H9 (cell line): ENCODE measurements around the gene MAPKAP1. TPM values are rescaled to one million over a fixed set of nuclear protein-coding genes. Genes with fewer than 3 reads are reported as not detected.

Experiments used
- DNase-seq: peaks from one replicate; pipeline ENCODE4 v3.0.0-alpha.2; 2017
- H2AFZ ChIP-seq: one replicate; pipeline ENCODE4 v1.6.1; 2013; ENCODE audit warnings: mild to moderate bottlenecking, low read length, control low read depth, moderate library complexity
- H2AK5ac ChIP-seq: 2 replicates; pipeline ENCODE4 v1.6.1; 2013; ENCODE audit warnings: low read length, control low read depth, mixed read lengths; ENCODE audit not compliant: insufficient read length
- H2BK120ac ChIP-seq: one replicate; pipeline ENCODE4 v1.6.1; 2013; ENCODE audit warnings: low read depth, mild to moderate bottlenecking, low read length, control low read depth, inconsistent platforms; ENCODE audit not compliant: poor library complexity, severe bottlenecking
- H2BK12ac ChIP-seq: 2 replicates; pipeline ENCODE4 v1.6.1; 2013; ENCODE audit warnings: low read length, control low read depth, mixed read lengths, low read depth; ENCODE audit not compliant: insufficient read length
- H2BK15ac ChIP-seq: 2 replicates; pipeline ENCODE4 v1.6.1; 2013; ENCODE audit warnings: low read depth, low read length, control low read depth
- H2BK20ac ChIP-seq: one replicate; pipeline ENCODE4 v1.6.1; 2013; ENCODE audit warnings: low read depth, mild to moderate bottlenecking, low read length, control low read depth, inconsistent platforms; ENCODE audit not compliant: poor library complexity, severe bottlenecking
- H2BK5ac ChIP-seq: 2 replicates; pipeline ENCODE4 v1.6.1; 2013; ENCODE audit warnings: low read length, control low read depth, mixed read lengths; ENCODE audit not compliant: insufficient read length
- H3K14ac ChIP-seq: 2 replicates; pipeline ENCODE4 v1.6.1; 2013; ENCODE audit warnings: low read length, control low read depth; ENCODE audit not compliant: insufficient read depth
- H3K18ac ChIP-seq: 2 replicates; pipeline ENCODE4 v1.6.1; 2013; ENCODE audit warnings: low read depth, mild to moderate bottlenecking, mixed read lengths, low read length, control low read depth; ENCODE audit not compliant: insufficient read length
- H3K23ac ChIP-seq: 2 replicates; pipeline ENCODE4 v1.6.1; 2013; ENCODE audit warnings: low read length, control low read depth, mixed read lengths, low read depth; ENCODE audit not compliant: insufficient read length
- H3K23me2 ChIP-seq: 2 replicates; pipeline ENCODE4 v1.6.1; 2013; ENCODE audit warnings: low read depth, mild to moderate bottlenecking, mixed read lengths, low read length, control low read depth; ENCODE audit not compliant: insufficient read length, poor library complexity, severe bottlenecking
- H3K27ac ChIP-seq: 2 replicates; pipeline ENCODE4 v1.5.1; 2013; ENCODE audit warnings: low read length, control low read depth, mixed read lengths, low read depth; ENCODE audit not compliant: insufficient read length
- H3K27me3 ChIP-seq: 2 replicates; pipeline ENCODE4 v1.6.1; 2013; ENCODE audit warnings: low read length, control low read depth, inconsistent platforms; ENCODE audit not compliant: insufficient read depth
- H3K4ac ChIP-seq: 2 replicates; pipeline ENCODE4 v1.6.1; 2013; ENCODE audit warnings: low read depth, mild to moderate bottlenecking, control low read depth, inconsistent platforms, low read length, moderate library complexity
- H3K4me1 ChIP-seq: 2 replicates; pipeline ENCODE4 v1.6.1; 2013; ENCODE audit warnings: low read length, control low read depth, inconsistent platforms; ENCODE audit not compliant: insufficient read depth
- H3K4me2 ChIP-seq: 2 replicates; pipeline ENCODE4 v1.6.1; 2013; ENCODE audit warnings: low read length, control low read depth, mixed read lengths; ENCODE audit not compliant: insufficient read length, insufficient read depth
- H3K56ac ChIP-seq: 2 replicates; pipeline ENCODE4 v1.6.1; 2013; ENCODE audit warnings: low read depth, mild to moderate bottlenecking, mixed read lengths, low read length, control low read depth; ENCODE audit not compliant: insufficient read length
- H3K79me1 ChIP-seq: 2 replicates; pipeline ENCODE4 v1.6.1; 2013; ENCODE audit warnings: low read depth, mild to moderate bottlenecking, moderate library complexity, low read length, control low read depth, inconsistent platforms; ENCODE audit not compliant: insufficient read depth, poor library complexity, severe bottlenecking
- H3K79me2 ChIP-seq: 2 replicates; pipeline ENCODE4 v1.6.1; 2013; ENCODE audit warnings: low read length, control low read depth, inconsistent platforms; ENCODE audit not compliant: insufficient read depth
- H3K9ac ChIP-seq: 2 replicates; pipeline ENCODE4 v1.6.1; 2013; ENCODE audit warnings: low read length, control low read depth, mixed read lengths; ENCODE audit not compliant: insufficient read length; ENCODE audit errors: extremely low read depth
- H3K9me3 ChIP-seq: one replicate; pipeline ENCODE4 v1.6.1; 2013; ENCODE audit warnings: low read depth, low read length, inconsistent platforms; ENCODE audit not compliant: control insufficient read depth
- H3T11ph ChIP-seq: one replicate; pipeline ENCODE4 v1.6.1; 2013; ENCODE audit warnings: mild to moderate bottlenecking, low read length, control low read depth, inconsistent platforms
- H4K20me1 ChIP-seq: one replicate; pipeline ENCODE4 v1.6.1; 2013; ENCODE audit not compliant: control insufficient read depth, insufficient read length, insufficient read depth
- H4K5ac ChIP-seq: 2 replicates; pipeline ENCODE4 v1.6.1; 2013; ENCODE audit warnings: low read depth, mild to moderate bottlenecking, mixed read lengths, low read length, control low read depth; ENCODE audit not compliant: insufficient read length
- H4K8ac ChIP-seq: replicated peaks from 2 replicates; pipeline ENCODE4 v1.6.1; 2013; ENCODE audit warnings: low read length, control low read depth, mixed read lengths, low read depth; ENCODE audit not compliant: insufficient read length
- H4K91ac ChIP-seq: 2 replicates; pipeline ENCODE4 v1.6.1; 2013; ENCODE audit warnings: low read depth, mild to moderate bottlenecking, moderate library complexity, mixed read lengths, low read length, control low read depth; ENCODE audit not compliant: insufficient read length
- H3K27ac Mint-ChIP-seq, 3 experiments: 2 replicates in 2 of 3; 3 replicates in 1 of 3; pipeline ENCODE4 v1.8.0; 2020 to 2021; ENCODE audit warnings: mixed read lengths in 3 of 3, mild to moderate bottlenecking in 1 of 3, moderate library complexity in 1 of 3
- H3K27me3 Mint-ChIP-seq: 2 replicates; pipeline ENCODE4 v1.8.0; 2021; ENCODE audit warnings: low read depth, mild to moderate bottlenecking, moderate library complexity, mixed read lengths
- H3K36me3 Mint-ChIP-seq, 3 experiments: 2 replicates in 2 of 3; 3 replicates in 1 of 3; pipeline ENCODE4 v1.8.0; 2020 to 2021; ENCODE audit warnings: low read depth in 3 of 3, mixed read lengths in 3 of 3; ENCODE audit not compliant: insufficient read depth in 1 of 3
- H3K4me1 Mint-ChIP-seq, 2 experiments: 2 replicates each; pipeline ENCODE4 v1.8.0; 2020; ENCODE audit warnings: mixed read lengths in 2 of 2
- H3K4me3 Mint-ChIP-seq, 2 experiments: 2 replicates in 1 of 2; 3 replicates in 1 of 2; pipeline ENCODE4 v1.8.0; 2020 to 2021; ENCODE audit warnings: mild to moderate bottlenecking in 2 of 2, mixed read lengths in 2 of 2, moderate library complexity in 1 of 2
- H3K9me3 Mint-ChIP-seq, 2 experiments: 2 replicates in 1 of 2; 3 replicates in 1 of 2; pipeline ENCODE4 v1.8.0; 2020; ENCODE audit warnings: mild to moderate bottlenecking in 2 of 2, mixed read lengths in 2 of 2, moderate library complexity in 1 of 2
- CTCF ChIP-seq: fragments of 200-600 bp; sonication (generic); conservative IDR thresholded peaks from 3 replicates; pipeline ENCODE4 v1.8.0; 2021; ENCODE audit warnings: antibody characterized with exemption, mild to moderate bottlenecking
- WGBS: extraction: QIAGEN DNeasy Blood & Tissue Kit; methylation state at CpG from one replicate; pipeline ENCODE4 v1.1.7; 2013; ENCODE audit warnings: missing lambda C conversion rate, low lambda C conversion rate, mixed read lengths; ENCODE audit not compliant: insufficient read length; ENCODE audit errors: extremely low coverage; 5-methylcytosine and 5-hydroxymethylcytosine counted together
- total RNA-seq: library from RNA; stranded (reverse); gene quantifications from 2 replicates; pipeline ENCODE4 v1.2.1, GENCODE V29; 2021

MAPKAP1 gene
- total RNA-seq, 1 experiment from 2014 or later, result 97.0 TPM

- Histone ChIP-seq H3K23ac (no peak overlapping the region), H4K8ac (no peak overlapping the region), H3K79me1 (peaks cover 6% of the 10 kb centered on the region), H3K4ac (no peak overlapping the region), H2BK120ac (no peak overlapping the region), H3K14ac (no peak overlapping the region), H3T11ph (no peak overlapping the region), H3K18ac (no peak overlapping the region), H3K27ac (no peak overlapping the region), H3K9ac (no peak overlapping the region), H3K79me2 (no peaks in the 10 kb centered on the region; the same call in 1 of the 2 replicates), H4K5ac (no peak overlapping the region), H2BK15ac (no peak overlapping the region), H3K4me1 (peaks cover 2% of the 10 kb centered on the region; the same call in 1 of the 2 replicates), H4K91ac (no peak overlapping the region), H2AFZ (no peak overlapping the region), H4K20me1 (no peaks in the 10 kb centered on the region), H2AK5ac (no peak overlapping the region), H3K4me2 (no peak overlapping the region), H2BK20ac (no peak overlapping the region), H3K23me2 (no peaks in the 10 kb centered on the region), H3K56ac (no peak overlapping the region), H2BK12ac (no peak overlapping the region), H3K9me3 (no peaks in the 10 kb centered on the region), H3K27me3 (no peaks in the 10 kb centered on the region), H2BK5ac (no peak overlapping the region)
- no peak for DNase-seq
- Mint-ChIP-seq H3K9me3 (no peaks in the 10 kb centered on the region), H3K4me1 (peaks cover 34% of the 10 kb centered on the region in 2 experiments), H3K27ac (peak overlapping the region in 2 of 3 experiments; percentile 1 to 54; a peak in 4 of 7 replicates), H3K36me3 (no peaks in the 10 kb centered on the region; a peak in 1 of 7 replicates), H3K4me3 (no peak overlapping the region), H3K27me3 (no peaks in the 10 kb centered on the region)
- WGBS, result no CpG with 5 or more reads among the region's 3 CpGs
- TF ChIP-seq CTCF, result no peak
Measured at GRCh38 chr9:125674981-125675973, 31.7 kb downstream of the MAPKAP1 start.
